GM19372 (cell line): ENCODE data around the gene MRAP.

Source experiments
- ATAC-seq: cut with Tn5 transposase; IDR thresholded peaks from one replicate; pipeline ENCODE4 v1.9.1; 2021; ENCODE audit warnings: mild to moderate bottlenecking, low read depth, moderate library complexity; ENCODE audit not compliant: unreplicated experiment

MRAP gene

DNA sequence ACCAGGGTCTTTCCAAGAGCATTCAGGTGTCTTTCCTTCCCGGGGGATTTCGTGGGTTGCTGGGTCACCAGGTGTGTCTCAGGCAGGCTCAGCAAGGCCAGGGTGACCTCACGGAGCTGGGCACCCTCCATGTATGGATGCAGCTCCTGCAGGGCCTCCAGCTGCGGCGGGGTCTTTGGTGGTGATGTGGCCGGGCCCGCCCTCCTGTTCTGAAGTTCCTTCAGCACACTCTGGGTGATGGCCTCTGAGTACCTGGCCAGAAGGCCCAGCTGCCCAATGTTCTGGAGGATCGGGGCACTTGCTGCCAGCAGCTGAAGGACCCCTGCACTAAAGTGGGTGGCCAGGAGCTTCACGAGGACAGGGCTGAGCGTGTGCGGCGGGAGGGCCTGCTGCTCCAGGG lies 48.7 kb downstream of the MRAP start:
- ATAC-seq: no peak

DNA sequence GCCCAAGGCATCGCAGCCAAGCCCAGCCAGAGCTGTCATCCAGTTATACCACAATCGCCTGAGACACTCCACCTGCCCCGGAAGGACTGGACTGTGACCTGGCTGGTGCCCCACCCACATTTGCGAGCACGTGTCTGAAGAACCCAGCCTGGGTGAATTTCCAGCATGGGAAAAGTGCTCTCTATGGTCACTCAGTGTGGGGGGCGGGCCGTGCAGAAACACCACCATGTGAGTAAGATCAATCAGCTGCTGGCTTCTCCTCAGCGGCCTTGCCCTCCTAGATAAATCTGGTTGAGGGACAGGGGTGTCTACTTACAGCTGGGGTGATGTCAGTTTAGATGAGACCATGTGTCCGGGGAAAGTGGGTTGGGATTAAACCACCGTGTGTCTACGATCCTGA lies 49.3 kb downstream of the MRAP start:
- no peak for ATAC-seq

DNA sequence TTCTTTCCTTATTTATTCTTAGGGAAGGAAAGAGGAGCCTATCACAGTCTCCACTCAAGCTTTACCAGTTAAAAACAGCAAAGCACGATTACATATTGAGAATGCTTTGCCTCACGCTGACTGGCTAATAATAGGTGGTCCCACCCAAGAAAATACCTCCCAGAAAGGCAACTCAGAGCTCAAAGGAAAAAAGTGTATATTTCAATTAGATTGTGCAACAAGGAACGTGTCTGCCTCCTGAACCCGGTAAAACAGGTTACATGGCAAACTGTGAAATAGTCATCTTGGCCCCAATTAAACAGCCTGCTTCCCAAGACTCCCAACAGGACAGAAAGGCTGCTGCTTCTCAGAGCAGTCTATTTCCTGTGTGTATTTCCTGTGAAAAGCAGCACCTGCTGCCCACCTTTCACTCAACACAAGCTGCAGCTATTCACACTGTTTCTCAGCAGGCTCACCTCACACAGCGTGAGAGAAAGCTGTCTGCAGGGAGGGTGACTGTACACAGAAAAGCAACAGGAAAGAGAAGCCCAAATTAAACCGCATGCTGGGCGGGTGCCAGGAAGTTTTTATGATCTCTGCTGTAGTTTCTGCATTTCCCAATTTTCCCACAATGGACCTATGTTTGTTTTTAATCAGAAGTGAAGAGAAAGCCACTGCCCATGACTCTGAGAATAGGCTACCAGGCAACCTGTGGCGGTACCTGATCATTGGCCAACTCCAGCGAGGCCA lies 50.1 kb downstream of the MRAP start:
- no peak for ATAC-seq

DNA sequence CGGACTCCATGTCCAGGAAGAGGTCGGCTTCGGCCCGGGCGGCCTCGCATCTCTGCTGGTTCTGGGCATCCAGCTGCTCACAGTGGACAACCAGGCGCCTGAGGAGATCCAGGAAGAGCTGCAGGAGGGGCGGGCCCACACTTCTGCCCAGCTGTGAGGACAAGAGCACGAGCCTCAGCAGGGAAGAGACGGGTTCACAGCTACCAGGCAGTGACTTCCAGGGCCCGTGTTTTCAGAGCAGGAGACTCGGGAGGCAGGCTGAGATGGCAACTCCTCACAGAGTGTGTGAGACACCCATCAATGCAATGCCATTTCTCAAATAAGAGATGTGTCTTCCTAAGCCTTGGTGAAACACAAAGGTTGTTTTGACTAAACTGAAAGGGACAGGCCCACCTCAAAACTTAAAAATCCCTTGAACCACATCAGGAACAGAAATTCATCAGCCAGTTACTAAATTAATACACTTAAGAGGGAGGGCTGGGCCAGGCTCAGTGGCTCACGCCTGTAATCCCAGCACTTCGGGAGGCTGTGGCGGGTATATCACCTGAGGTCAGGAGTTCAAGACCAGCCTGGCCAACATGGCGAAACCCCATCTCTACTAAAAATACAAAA lies 50.8 kb downstream of the MRAP start:
- no peak for ATAC-seq

DNA sequence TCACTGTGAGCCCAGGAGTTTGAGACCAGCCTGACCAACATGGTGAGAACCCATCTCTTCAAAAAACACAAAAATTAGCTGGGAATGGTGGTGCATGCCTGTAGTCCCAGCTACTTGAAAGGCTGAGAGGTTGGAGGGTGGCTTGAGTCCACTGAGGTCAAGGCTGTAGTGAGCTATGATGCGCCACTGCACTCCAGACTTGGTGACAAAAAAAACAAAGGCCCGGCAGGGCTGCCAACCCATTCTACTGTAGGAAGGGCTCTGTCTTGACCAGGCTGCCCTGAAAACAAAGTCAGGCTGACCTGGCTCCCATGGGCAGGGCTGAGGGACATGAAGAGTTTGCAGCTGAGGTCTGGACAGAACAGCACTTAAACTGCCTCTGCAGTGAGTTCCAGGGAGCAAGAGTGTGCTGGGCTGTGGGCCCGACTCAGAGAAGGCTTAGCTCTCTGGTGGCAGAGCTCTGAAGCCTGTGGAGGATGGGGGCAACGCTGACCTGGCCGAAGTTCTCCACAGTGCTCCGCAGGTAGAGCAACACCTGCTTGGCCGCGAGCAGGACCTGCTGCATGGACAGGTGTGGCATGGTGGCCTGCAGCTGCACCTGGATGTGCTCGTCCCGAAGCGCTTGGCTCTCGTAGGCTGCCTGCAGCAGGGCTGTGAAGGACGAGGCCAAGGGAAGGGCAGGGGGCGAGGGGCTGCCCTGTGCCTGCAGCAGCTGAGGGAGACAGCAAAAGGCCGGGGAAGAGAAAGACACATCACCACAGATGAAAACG lies 51.7 kb downstream of the MRAP start:
- ATAC-seq: no peak

DNA sequence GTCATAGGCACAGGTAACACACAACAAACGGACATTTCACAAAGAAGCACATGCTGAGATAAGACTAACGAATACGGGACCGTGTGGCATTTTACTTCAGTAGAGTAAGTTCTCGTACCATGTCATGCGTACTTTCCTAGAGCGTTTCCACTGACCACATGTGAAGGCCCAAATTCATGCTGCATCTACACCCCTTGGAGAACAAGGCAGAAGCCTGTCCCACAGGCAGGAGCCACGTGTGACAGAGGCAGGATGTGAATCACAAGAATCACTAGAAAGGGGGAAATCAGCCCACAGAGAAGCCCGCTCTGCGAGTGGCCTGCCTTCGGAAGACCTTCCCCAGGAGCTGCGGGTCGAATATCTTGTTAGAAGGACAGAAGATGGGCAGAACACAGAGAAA lies 52.3 kb downstream of the MRAP start:
- ATAC-seq: no peak

DNA sequence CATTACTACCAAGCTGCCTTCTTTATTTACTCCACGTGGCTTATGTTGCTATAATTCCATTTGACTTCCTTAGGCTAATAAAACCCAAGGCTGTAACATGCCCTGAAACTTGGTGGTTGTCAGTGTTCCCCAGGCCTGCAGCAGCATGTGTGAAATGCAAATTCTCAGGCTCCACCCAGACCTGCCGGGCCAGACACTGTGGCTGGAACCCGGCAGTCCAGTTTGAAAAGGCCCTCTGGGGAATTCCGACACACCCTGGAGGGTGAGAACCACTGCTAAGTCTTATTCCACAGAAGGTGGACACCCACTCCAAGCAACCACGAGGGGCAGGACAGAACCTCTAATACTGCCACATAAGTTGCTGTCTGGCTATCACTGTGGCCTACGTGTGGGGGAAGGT lies 52.8 kb downstream of the MRAP start:
- no peak for ATAC-seq

DNA sequence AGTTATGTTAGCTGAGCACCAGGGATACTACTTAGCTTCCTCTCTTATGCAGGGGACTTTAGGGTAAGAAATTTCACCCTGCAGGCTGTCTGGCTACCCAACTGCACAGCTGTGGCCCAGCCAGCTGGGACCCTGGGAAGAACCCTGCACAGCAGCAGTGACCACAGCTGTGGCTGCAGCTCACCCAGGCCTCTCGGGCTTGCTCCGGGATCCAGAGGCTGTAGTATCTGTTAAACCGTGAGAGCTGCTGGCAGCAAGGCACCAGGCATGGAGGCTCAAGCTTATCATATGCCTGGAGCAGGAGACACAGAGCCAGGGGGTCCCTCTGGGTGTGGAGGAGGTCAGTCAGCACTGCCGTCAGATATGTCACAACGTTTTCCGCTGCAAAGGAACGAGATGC lies 53.9 kb downstream of the MRAP start:
- ATAC-seq: no peak

DNA sequence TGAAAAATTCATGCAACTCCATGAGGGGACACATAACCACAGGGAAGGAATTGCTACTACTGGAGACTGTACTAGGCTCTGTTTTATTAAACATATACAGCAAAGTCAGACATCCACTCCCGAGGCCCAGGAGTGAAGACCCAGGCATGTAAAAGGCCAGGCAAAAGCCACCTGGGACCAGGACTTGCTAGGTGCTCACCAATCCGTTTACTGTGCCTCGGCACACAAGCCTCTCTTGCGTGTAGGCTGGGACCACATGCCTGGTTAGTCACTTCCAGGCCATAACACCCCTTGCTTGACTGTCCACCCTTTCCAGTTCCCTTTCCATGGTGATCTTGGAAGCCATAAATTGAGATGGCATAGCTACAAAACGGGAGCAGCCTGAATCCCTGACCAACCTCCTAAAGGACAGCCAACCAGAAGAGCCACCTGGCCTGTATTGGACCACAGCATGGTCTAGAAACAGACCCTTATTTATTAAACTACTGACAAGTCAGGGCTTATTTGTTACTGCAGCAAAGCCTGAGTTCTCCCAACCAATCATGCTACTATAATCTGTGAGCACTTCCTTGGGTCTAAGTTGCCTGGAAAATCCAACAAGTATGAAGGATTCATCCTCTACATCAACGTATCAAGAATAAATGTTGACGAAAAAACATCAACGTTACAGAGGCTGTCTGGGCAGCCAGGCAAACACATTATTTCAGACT lies 54.5 kb downstream of the MRAP start:
- no peak for ATAC-seq

DNA sequence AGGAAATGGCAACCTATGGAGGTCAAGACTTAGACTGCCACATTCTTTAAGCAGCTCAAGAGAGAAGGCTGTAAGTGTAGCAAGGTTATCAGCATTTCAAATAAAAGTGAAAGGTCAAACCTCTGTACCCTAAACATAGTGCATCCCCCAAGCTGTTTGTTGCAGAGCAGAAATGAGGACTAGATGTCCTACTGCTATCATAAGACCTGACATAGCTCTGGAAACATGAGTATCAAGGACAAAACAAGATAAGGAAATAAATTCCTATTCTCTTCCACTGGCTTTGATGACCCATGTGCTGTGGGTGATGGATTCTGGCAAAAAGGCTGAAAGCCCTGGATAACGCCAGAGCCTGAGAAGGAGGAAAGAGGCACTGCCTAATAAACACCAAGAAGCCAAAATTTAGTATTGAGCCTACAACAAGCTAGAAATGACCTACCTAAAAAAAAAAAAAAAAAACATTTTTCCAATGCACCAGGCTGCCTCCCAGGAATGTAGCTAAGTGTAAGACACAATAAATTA lies 58.3 kb downstream of the MRAP start:
- ATAC-seq: no peak

DNA sequence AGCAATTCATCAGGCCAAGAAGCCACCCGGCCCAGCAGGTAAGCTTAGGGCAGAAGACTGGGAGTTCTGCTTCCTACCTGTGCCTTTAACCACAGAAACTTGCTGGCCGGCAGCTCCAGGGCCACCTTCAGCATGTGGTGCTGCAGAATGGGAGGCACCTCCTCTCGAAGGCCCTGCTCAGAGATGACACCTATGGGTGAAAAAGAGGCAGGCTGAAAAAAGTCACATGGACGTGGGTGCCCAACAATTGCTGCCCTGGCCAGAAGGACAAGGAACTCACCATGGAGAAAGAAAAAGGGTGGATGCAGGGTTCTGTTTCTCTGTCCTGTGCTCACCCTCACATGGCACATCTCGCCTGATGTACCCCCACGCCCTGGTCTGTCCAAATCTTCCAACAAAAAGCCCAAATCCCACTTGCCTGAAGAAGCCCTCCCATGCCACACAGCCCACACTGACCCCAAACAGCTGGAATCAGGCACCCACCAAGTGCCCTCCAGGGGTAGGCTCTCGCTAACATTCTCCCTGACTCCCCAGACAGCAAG lies 61.1 kb downstream of the MRAP start:
- no peak for ATAC-seq

DNA sequence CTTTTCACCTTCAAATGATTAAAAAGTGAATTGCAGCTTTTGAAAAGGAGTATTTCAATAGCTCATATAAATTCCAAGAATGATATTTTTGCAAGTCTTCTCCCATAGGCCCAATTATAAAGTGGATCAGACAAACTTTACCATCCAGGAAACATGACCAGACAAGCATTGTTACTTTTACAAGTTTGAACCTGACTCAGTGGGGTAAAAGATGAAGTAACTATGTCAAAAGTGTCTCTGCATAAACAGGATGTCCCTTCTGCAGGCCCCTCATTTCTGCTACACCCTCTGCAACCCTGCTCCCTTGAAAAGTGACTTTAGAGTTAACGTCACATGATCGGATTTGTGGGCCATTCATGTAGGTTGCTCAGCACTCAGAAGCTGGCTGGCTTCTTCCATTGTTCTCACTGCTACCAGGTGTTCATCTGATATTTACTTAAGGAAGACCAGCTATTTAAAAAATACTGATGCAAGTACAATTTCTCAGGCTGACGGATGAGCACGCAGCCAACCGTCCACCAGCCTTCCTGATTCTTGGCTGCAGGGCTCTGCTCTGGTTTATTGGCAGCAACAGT lies 61.8 kb downstream of the MRAP start:
- no peak for ATAC-seq
